Measurements from ENCODE around the gene GNAO1.

GRCh38 chr16:56190048-56190676 lies 1.1 kb upstream of the GNAO1 start:
- TF ChIP-seq RAD21 (conservative IDR thresholded peaks at IDR 0.05) (no peak), CTCF (IDR thresholded peaks at IDR 0.05; ENCODE audit: poor library complexity, severe bottlenecking) (no peak), POLR2AphosphoS5 (IDR thresholded peaks at IDR 0.05) (no peak), EZH2 (IDR thresholded peaks at IDR 0.05; ENCODE audit: borderline replicate concordance, insufficient read depth, low read length, poor library complexity, severe bottlenecking) (no peak)
